HL-60 (cell line): ENCODE results near the gene GFER.

Experiments
- CTCF ChIP-seq: IDR thresholded peaks from one replicate; pipeline ENCODE4 v1.5.1; 2011; ENCODE audit warnings: low read length, control low read depth, inconsistent platforms; ENCODE audit not compliant: insufficient read depth
- POLR2AphosphoS5 ChIP-seq: IDR thresholded peaks from 2 replicates; pipeline ENCODE4 v1.6.1; 2012; ENCODE audit warnings: low read depth
- SPI1 ChIP-seq: IDR thresholded peaks from 2 replicates; pipeline ENCODE4 v1.6.1; 2012; ENCODE audit warnings: low read depth, mild to moderate bottlenecking, borderline replicate concordance
- TF ChIP-seq, protein P1 (sequence below): IDR thresholded peaks from 2 replicates; pipeline ENCODE4 v1.6.1; 2012; ENCODE audit warnings: low read depth; ENCODE audit not compliant: insufficient replicate concordance

GRCh38 chr16:2005646-2006045 lies 21.7 kb downstream of the GFER start:
- TF ChIP-seq, protein P1, sequence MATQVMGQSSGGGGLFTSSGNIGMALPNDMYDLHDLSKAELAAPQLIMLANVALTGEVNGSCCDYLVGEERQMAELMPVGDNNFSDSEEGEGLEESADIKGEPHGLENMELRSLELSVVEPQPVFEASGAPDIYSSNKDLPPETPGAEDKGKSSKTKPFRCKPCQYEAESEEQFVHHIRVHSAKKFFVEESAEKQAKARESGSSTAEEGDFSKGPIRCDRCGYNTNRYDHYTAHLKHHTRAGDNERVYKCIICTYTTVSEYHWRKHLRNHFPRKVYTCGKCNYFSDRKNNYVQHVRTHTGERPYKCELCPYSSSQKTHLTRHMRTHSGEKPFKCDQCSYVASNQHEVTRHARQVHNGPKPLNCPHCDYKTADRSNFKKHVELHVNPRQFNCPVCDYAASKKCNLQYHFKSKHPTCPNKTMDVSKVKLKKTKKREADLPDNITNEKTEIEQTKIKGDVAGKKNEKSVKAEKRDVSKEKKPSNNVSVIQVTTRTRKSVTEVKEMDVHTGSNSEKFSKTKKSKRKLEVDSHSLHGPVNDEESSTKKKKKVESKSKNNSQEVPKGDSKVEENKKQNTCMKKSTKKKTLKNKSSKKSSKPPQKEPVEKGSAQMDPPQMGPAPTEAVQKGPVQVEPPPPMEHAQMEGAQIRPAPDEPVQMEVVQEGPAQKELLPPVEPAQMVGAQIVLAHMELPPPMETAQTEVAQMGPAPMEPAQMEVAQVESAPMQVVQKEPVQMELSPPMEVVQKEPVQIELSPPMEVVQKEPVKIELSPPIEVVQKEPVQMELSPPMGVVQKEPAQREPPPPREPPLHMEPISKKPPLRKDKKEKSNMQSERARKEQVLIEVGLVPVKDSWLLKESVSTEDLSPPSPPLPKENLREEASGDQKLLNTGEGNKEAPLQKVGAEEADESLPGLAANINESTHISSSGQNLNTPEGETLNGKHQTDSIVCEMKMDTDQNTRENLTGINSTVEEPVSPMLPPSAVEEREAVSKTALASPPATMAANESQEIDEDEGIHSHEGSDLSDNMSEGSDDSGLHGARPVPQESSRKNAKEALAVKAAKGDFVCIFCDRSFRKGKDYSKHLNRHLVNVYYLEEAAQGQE, result no peak
- TF ChIP-seq CTCF (no peak), POLR2AphosphoS5 (no peak), SPI1 (no peak)
